HepG2 (cell line): Measurements from ENCODE around the gene METRN. TPM values are rescaled to one million over a fixed set of nuclear protein-coding genes. Genes with fewer than 3 reads are reported as not detected.

ENCODE experiments used
- NFKBIZ ChIP-seq: IDR thresholded peaks from 2 replicates; pipeline ENCODE4 v1.6.1; 2018; ENCODE audit warnings: missing genetic modification reagents, missing compliant biosample characterization
- REST ChIP-seq, 2 experiments: IDR thresholded peaks; 2 replicates each; pipeline ENCODE4 v1.6.1; 2011 to 2012; ENCODE audit warnings: low read length in 2 of 2, borderline replicate concordance in 1 of 2, low read depth in 1 of 2, mild to moderate bottlenecking in 1 of 2, moderate library complexity in 1 of 2
- TRAFD1 ChIP-seq: sonication (generic); formaldehyde crosslinking; IDR thresholded peaks from 2 replicates; pipeline ENCODE4 v1.5.1; 2020; ENCODE audit warnings: missing genetic modification reagents, mild to moderate bottlenecking, borderline replicate concordance
- ZFP36L2 ChIP-seq: sonication (generic); formaldehyde crosslinking; IDR thresholded peaks from 2 replicates; pipeline ENCODE4 v1.4.0; 2020; ENCODE audit warnings: missing genetic modification reagents
- polyA plus RNA-seq, 8 experiments: library from polyadenylated mRNA; depleted of rRNA in 3 of 8; stranded (reverse) in 7 of 8; unstranded in 1 of 8; fragments of >200 nt; fragmentation: Illumina TruSeq in 4 of 8; extraction: Trizol in 4 of 8; gene quantifications; 2 replicates each; pipeline versions ENCODE4 v1.2.1 to v1.2.3, GENCODE V29; 2011 to 2016; ENCODE audit warnings: low read depth in 4 of 8, missing spikeins in 1 of 8, mixed read lengths in 1 of 8; ENCODE audit not compliant: insufficient read depth in 1 of 8
- total RNA-seq, 5 experiments: library from RNA; depleted of rRNA; stranded (reverse); fragments of >200 nt; fragmentation: Illumina TruSeq; extraction: Trizol; gene quantifications; 2 replicates each; pipeline ENCODE4 v1.2.3, GENCODE V29; 2016; ENCODE audit warnings: low read depth in 1 of 5
- TF ChIP-seq, protein P1 (sequence below): sonication (generic); formaldehyde crosslinking; IDR thresholded peaks from 2 replicates; pipeline ENCODE4 v1.4.0; 2020; ENCODE audit warnings: missing genetic modification reagents, mild to moderate bottlenecking, borderline replicate concordance

METRN gene
- total and polyA plus RNA-seq, 2 of the 13 experiments (the other 11 are each of a cell fraction or from before 2014, with no cell fraction given), result 25.5 to 46.1 TPM

- TF ChIP-seq TRAFD1, result no peak
- TF ChIP-seq ZFP36L2 (CRISPR knock-in tag), result no peak
- TF ChIP-seq, protein P1, sequence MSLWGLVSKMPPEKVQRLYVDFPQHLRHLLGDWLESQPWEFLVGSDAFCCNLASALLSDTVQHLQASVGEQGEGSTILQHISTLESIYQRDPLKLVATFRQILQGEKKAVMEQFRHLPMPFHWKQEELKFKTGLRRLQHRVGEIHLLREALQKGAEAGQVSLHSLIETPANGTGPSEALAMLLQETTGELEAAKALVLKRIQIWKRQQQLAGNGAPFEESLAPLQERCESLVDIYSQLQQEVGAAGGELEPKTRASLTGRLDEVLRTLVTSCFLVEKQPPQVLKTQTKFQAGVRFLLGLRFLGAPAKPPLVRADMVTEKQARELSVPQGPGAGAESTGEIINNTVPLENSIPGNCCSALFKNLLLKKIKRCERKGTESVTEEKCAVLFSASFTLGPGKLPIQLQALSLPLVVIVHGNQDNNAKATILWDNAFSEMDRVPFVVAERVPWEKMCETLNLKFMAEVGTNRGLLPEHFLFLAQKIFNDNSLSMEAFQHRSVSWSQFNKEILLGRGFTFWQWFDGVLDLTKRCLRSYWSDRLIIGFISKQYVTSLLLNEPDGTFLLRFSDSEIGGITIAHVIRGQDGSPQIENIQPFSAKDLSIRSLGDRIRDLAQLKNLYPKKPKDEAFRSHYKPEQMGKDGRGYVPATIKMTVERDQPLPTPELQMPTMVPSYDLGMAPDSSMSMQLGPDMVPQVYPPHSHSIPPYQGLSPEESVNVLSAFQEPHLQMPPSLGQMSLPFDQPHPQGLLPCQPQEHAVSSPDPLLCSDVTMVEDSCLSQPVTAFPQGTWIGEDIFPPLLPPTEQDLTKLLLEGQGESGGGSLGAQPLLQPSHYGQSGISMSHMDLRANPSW (CRISPR knock-in tag), result no peak
- no peak; a peak in 1 of 4 replicates for TF ChIP-seq REST (IDR thresholded peaks at IDR 0.05; ENCODE audit: borderline replicate concordance in 1 of 2, low read depth in 1 of 2, low read length in 2 of 2)
- TF ChIP-seq NFKBIZ (CRISPR knock-in tag), result 0 out of 2 replicates have a peak, but pooled peaks have one; percentile 42
Measured at GRCh38 chr16:695355-696089, 19.4 kb upstream of the METRN start (continued).
